Measurements from ENCODE around the gene MRPS16.

MRPS16 gene

GRCh38 chr10:73218431-73219191, 33.8 kb downstream of the MRPS16 start:
- Histone ChIP-seq H3K4me3 (ENCODE audit: low read length) (no peak overlapping the region), H4K20me1 (ENCODE audit: insufficient read depth, low read length) (no peaks in the 10 kb centered on the region), H3K9ac (ENCODE audit: low read length) (no peak overlapping the region), H3F3A (ENCODE audit: insufficient read depth, low read length) (no peaks in the 10 kb centered on the region), H3K27ac (ENCODE audit: low read length) (no peak overlapping the region), H3K27me3 (replicated peaks; ENCODE audit: insufficient read depth, low read length) (no peaks in the 10 kb centered on the region), H3K9me3 (replicated peaks; ENCODE audit: insufficient read depth, low read length) (no peaks in the 10 kb centered on the region), H3K9me2 (replicated peaks; ENCODE audit: insufficient read depth, low read length) (no peaks in the 10 kb centered on the region), H2AFZ (ENCODE audit: low read length) (no peak overlapping the region), H3K4me1 (ENCODE audit: low read length) (no peaks in the 10 kb centered on the region), H3K36me3 (replicated peaks; ENCODE audit: insufficient read depth, low read length) (no peaks in the 10 kb centered on the region), H3K4me2 (ENCODE audit: low read depth, low read length) (no peak overlapping the region), H3K79me2 (ENCODE audit: low read length) (no peaks in the 10 kb centered on the region)
- DNase-seq = no peak
- TF ChIP-seq, protein P1, sequence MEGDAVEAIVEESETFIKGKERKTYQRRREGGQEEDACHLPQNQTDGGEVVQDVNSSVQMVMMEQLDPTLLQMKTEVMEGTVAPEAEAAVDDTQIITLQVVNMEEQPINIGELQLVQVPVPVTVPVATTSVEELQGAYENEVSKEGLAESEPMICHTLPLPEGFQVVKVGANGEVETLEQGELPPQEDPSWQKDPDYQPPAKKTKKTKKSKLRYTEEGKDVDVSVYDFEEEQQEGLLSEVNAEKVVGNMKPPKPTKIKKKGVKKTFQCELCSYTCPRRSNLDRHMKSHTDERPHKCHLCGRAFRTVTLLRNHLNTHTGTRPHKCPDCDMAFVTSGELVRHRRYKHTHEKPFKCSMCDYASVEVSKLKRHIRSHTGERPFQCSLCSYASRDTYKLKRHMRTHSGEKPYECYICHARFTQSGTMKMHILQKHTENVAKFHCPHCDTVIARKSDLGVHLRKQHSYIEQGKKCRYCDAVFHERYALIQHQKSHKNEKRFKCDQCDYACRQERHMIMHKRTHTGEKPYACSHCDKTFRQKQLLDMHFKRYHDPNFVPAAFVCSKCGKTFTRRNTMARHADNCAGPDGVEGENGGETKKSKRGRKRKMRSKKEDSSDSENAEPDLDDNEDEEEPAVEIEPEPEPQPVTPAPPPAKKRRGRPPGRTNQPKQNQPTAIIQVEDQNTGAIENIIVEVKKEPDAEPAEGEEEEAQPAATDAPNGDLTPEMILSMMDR (IDR thresholded peaks at IDR 0.05; ENCODE audit: low read length) = peak; percentile 52
- TF ChIP-seq EZH2phosphoT487 (IDR thresholded peaks at IDR 0.05; ENCODE audit: low read length) = no peak

GRCh38 chr10:73217628-73218027, 34.8 kb downstream of the MRPS16 start:
- TF ChIP-seq EZH2phosphoT487 (IDR thresholded peaks at IDR 0.05; ENCODE audit: low read length) = no peak
- no peak for TF ChIP-seq EZH2 (optimal IDR thresholded peaks at IDR 0.05; ENCODE audit: low read depth, low read length)
- TF ChIP-seq, protein P1 (IDR thresholded peaks at IDR 0.05; ENCODE audit: low read length) = no peak
- Histone ChIP-seq H3F3A (ENCODE audit: insufficient read depth, low read length) (no peaks in the 10 kb centered on the region), H3K9me3 (replicated peaks; ENCODE audit: insufficient read depth, low read length) (no peaks in the 10 kb centered on the region), H3K4me2 (ENCODE audit: low read depth, low read length) (no peak overlapping the region), H3K27me3 (replicated peaks; ENCODE audit: insufficient read depth, low read length) (no peaks in the 10 kb centered on the region), H3K9me2 (replicated peaks; ENCODE audit: insufficient read depth, low read length) (no peaks in the 10 kb centered on the region), H3K9ac (ENCODE audit: low read length) (no peak overlapping the region), H3K4me1 (ENCODE audit: low read length) (no peaks in the 10 kb centered on the region), H3K27ac (ENCODE audit: low read length) (no peak overlapping the region), H3K79me2 (ENCODE audit: low read length) (no peaks in the 10 kb centered on the region), H3K36me3 (replicated peaks; ENCODE audit: insufficient read depth, low read length) (no peaks in the 10 kb centered on the region), H4K20me1 (ENCODE audit: insufficient read depth, low read length) (no peaks in the 10 kb centered on the region), H2AFZ (ENCODE audit: low read length) (no peak overlapping the region), H3K4me3 (ENCODE audit: low read length) (no peak overlapping the region)
- no peak for DNase-seq

- H3K4me1 ChIP-seq (ENCODE audit: low read length) = no peaks in the 10 kb centered on the region
- H3K4me2 ChIP-seq (ENCODE audit: low read depth, low read length) = no peak overlapping the region
- TF ChIP-seq, protein P1 (IDR thresholded peaks at IDR 0.05; ENCODE audit: low read length) = no peak
- no peak for TF ChIP-seq EZH2phosphoT487 (IDR thresholded peaks at IDR 0.05; ENCODE audit: low read length)
- TF ChIP-seq EZH2 (optimal IDR thresholded peaks at IDR 0.05; ENCODE audit: low read depth, low read length) = no peak
Observed at GRCh38 chr10:73215749-73216148, 36.7 kb downstream of the MRPS16 start.

More at GRCh38 chr10:73215749-73216148, 36.7 kb downstream of the MRPS16 start:
- Histone ChIP-seq H2AFZ (ENCODE audit: low read length) (no peak overlapping the region), H3K9me3 (replicated peaks; ENCODE audit: insufficient read depth, low read length) (no peaks in the 10 kb centered on the region), H3K36me3 (replicated peaks; ENCODE audit: insufficient read depth, low read length) (no peaks in the 10 kb centered on the region), H3K27me3 (replicated peaks; ENCODE audit: insufficient read depth, low read length) (no peaks in the 10 kb centered on the region), H3K27ac (ENCODE audit: low read length) (no peak overlapping the region), H3F3A (ENCODE audit: insufficient read depth, low read length) (no peaks in the 10 kb centered on the region), H4K20me1 (ENCODE audit: insufficient read depth, low read length) (no peaks in the 10 kb centered on the region), H3K4me3 (ENCODE audit: low read length) (no peak overlapping the region), H3K9me2 (replicated peaks; ENCODE audit: insufficient read depth, low read length) (no peaks in the 10 kb centered on the region), H3K79me2 (ENCODE audit: low read length) (no peaks in the 10 kb centered on the region), H3K9ac (ENCODE audit: low read length) (no peak overlapping the region)
- DNase-seq = no peak

All from MM.1S (cell line).